ENCODE results near the gene FEM1A.
"Not testable (repeated sequence)": the region's sequence is repeated elsewhere in the genome, so short reads cannot be mapped to it uniquely, and the experiment has no call there.

FEM1A gene

GRCh38 chr19:4774136-4774535 lies 17.4 kb upstream of the FEM1A start:
- DNase-seq = no peak

DNA sequence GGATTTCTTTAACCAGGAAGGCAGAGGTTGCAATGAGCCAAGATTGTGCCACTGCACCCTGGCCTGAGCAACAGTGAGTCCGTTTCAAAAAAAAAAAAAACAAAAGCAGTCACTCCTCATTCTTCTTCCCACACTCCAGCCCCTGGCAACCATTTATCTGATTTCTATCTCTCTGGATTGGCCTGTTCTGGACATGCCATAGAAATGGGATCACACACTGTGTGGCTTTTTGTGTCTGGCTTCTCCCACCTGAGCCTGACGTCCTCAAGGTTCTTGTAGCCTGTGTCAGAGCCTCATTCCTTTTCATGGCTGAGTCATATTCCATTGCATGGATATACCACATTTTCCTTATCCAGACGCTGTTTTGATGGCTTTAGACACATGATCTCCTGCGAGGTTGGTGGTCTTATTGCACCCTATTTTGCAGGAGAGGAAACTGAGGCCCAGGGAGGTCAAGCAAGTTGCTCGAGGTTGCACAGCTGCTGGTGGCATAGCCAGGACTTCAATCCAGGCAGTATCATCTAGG lies 15.8 kb upstream of the FEM1A start:
- no peak for DNase-seq

DNA sequence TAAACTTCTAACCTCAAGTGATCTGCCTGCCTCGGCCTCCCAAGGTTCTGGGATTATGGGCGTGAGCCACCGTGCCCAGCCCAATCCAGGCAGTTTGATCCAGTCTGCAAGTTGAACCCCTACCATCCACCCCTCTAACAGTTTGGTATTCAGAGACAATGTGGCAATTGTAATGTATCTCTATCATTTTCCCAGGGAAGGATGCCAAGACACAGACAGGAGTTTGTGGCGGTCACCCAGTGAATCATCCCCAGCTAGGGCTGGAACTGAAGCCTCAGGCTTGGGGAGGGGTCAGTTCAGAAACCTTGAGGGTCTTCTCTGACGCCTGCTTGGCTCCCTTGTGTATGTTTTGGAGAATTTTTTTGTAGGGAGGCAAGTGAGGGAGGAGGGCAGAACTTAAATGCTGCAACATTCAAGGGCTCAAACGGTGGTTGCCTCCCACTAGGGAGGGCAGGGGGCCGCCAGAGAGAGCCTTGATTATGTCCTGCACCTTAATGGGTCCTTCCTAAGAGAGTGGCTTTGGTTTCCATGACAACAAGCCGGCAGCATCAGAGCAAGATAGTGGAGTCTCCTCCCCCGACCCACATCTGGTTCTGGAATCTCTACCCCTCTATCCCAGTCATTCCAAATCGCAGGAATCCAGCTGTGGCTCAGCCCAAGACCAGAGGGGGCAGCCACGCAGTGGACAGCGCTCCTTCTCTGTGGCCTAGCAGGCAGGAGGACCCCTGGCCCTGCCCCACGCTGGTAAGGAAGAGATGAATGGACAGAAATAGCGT lies 14.9 kb upstream of the FEM1A start:
- no peak for DNase-seq

DNA sequence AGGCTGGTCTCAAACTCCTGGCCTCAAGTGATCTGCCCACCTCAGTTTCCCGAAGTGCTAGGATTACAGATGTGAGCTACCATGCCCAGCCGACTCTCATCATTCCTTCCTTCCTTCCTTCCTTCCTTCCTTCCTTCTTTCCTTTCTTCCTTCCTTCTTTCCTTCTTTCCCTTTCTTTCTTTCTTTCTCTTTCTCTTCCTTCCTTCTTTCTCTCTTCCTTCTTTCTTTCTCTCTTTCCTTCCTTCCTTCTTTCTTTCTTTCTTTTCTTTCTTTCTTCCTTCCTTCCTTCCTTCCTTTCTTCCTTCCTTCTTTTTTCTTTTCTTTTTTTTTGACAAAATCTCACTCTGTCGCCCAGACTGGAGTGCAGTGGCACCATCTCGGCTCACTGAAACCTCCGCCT lies 13.4 kb upstream of the FEM1A start:
- not testable (repeated sequence) for DNase-seq

- no peak for DNase-seq
Observed at GRCh38 chr19:4780860-4781259, 10.7 kb upstream of the FEM1A start.

DNA sequence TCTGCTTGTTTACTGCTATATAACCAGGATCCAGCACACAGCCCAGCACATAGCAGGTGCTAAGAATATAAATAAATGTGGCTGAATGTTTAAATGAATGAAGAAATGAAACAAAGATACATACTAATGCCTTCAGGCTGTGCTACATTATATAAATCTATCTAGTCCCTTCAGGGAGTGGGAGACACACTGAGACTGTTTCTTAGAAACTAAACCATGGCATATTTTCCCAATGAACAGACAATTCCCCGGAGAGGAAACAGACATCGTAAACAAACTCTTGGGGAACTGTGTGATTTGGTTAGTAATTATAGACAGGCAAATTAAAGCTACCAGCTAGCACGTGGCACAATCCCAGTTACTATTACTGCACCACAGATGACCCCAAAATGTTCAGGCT lies 9.7 kb upstream of the FEM1A start:
- DNase-seq = peak; percentile 31

DNA sequence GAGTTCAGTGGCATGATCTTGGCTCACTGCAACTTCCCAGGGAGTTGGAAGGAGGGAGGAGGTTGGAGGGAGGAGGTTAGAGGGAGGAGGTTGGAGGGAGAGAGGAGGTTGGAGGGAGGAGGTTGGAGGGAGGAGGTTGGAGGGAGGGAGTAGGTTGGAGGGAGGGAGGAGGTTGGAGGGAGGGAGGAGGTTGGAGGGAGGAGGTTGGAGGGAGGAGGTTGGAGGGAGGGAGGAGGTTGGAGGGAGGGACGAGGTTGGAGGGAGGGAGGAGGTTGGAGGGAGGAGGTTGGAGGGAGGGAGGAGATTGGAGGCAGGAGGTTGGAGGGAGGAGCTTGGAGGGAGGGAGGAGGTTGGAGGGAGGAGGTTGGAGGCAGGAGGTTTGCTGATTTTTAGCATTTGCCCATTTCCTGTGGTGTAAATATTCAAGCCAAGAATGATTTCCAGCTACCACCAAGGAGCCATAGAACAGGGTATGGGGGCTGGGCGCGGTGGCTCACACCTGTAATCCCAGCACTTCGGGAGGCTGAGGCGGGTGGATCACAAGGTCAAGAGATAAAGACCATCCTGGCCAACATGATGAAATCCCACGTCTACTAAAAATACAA lies 5.0 kb upstream of the FEM1A start:
- DNase-seq = not testable (repeated sequence)

GRCh38 chr19:4792019-4792865 lies 708 bp downstream of the FEM1A start:
- DNase-seq = not testable (repeated sequence)

DNA sequence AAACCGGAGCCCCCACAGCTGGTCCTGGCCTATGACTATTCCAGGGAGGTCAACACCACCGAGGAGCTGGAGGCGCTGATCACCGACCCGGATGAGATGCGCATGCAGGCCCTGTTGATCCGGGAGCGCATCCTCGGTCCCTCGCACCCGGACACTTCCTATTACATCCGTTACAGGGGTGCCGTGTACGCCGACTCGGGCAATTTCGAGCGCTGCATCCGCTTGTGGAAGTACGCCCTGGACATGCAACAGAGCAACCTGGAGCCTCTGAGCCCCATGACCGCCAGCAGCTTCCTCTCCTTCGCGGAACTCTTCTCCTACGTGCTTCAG lies 1.3 kb downstream of the FEM1A start:
- DNase-seq = not testable (repeated sequence)

GRCh38 chr19:4793278-4793677 lies 1.7 kb downstream of the FEM1A start:
- not testable (repeated sequence) for DNase-seq

GRCh38 chr19:4794971-4795370 lies 3.4 kb downstream of the FEM1A start:
- no peak for DNase-seq

DNA sequence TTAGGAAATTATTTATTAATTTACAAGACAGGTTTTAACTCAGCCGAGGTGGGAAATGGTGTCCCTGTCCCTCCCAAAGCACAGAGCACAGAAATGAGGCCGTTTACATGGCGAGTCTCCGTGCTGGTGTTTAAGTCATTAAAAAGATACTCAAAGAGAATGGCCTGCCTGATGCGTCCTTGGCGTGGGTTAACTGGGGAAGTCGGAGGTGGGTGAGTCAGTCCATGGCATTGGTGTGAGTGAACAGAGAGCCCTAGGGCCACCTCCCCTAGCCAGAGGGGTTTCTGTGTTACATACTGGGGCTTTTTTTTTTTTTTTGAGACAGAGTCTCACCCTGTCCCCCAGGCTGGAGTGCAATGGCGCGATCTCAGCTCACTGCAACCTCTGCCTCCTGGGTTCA lies 3.9 kb downstream of the FEM1A start:
- no peak for DNase-seq

GRCh38 chr19:4800591-4801081 lies 9.1 kb downstream of the FEM1A start:
- no peak for DNase-seq

GRCh38 chr19:4801085-4801619 lies 9.6 kb downstream of the FEM1A start:
- no peak for DNase-seq

DNA sequence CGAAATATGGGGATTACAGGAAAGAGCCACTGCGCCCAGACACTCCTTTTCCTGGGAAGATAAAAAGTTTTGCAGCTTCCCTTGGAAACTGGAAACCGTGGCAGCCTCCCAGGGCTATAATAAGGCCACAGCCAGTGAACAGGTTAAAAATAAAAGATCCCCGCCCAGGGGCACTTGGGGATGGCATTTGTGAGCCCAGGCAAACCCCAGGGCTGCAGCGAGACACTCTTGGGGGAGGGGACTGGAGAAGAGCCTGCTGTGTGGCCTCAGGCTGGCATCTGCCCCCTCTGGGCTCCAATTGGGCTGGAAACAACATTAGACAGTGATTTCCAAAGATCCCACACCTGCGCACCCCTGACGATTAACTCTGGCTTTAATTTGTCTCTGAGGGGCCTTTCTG lies 11.2 kb downstream of the FEM1A start:
- no peak for DNase-seq

GRCh38 chr19:4803736-4804695 lies 12.5 kb downstream of the FEM1A start:
- peak; percentile 49 for DNase-seq

GRCh38 chr19:4805140-4805539 lies 13.6 kb downstream of the FEM1A start:
- not testable (repeated sequence) for DNase-seq

GRCh38 chr19:4806384-4806783 lies 14.8 kb downstream of the FEM1A start:
- DNase-seq = no peak

DNA sequence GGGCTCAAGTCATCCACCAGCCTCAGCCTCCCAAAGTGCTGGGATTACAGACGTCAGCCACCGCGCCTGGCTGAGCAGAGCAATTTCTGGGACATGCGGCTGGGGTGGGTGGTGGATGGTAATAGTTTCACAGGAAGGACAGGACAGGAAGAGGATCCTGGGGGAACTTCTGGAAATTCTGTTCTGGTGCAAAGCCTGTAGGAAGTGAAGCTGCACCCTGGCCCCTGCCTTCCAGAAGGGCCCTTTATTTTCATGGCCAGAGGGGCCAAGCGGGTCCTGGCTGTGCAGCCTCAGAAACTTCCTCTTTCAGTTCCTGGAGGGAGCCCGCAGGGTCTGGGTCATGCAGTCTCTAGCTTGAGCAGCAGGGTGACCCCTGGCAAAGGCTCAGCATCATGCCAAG lies 15.7 kb downstream of the FEM1A start:
- no peak for DNase-seq

- DNase-seq = peak; percentile 12
Observed at GRCh38 chr19:4811328-4812131, 20.0 kb downstream of the FEM1A start.

Data from COR-L47 (cell line).